ENCODE results near the gene CCDC106. TPM values are rescaled to one million over a fixed set of nuclear protein-coding genes. Genes with fewer than 3 reads are reported as not detected.

The CCDC106 gene
- total and polyA plus RNA-seq, 12 donors, result 14.8 to 63.8 (median 27.9) TPM

DNA sequence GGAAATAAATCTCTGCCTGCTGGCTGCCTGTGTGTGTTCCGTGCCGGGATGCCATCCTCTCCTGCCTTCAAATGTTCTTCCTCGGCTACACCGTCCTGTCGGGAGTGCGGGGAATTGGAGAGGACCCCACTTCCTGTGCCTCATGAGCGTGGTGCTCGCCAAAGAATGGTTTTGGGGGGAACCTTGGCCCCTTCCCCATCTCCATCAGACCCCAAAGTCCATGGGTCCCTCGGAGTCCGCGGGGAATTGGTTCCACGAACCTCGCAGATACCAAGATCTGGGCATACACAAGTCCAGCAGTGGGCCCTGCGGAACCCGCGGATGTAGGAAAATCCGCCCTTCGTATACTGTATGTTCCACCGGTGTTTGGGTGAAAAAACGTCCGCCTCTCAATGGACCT, 44.9 kb upstream of the CCDC106 start:
- 87 to 93% (median 90%) methylated on average over 20 to 21 of the region's 21 CpGs for WGBS, 4 donors
- H3K27me3 ChIP-seq, result no peaks in the 10 kb centered on the region
- intact Hi-C loops (cut with DNase I), result no loop called here
- TF ChIP-seq CTCF (IDR thresholded peaks at IDR 0.05) (no peak), POLR2A (IDR thresholded peaks at IDR 0.05) (no peak)
- no peak overlapping the region for H3K4me3 ChIP-seq
- no peaks in the 10 kb centered on the region for H3K36me3 ChIP-seq (replicated peaks in 1 of 2)
- peaks cover 13 to 27% of the 10 kb centered on the region in 2 donors for H3K4me1 ChIP-seq (replicated peaks in 1 of 2)
- no peaks in the 10 kb centered on the region for H3K9me3 ChIP-seq (replicated peaks in 1 of 3)
- no peak overlapping the region for H3K27ac ChIP-seq
- peak in 1 of 7 donors; percentile 30 for DNase-seq

- intact Hi-C loops (cut with DNase I), result no loop called here
- peaks cover 13 to 27% of the 10 kb centered on the region in 2 donors for H3K4me1 ChIP-seq (replicated peaks in 1 of 2)
- H3K27me3 ChIP-seq, result no peaks in the 10 kb centered on the region
- H3K36me3 ChIP-seq (replicated peaks in 1 of 2), result no peaks in the 10 kb centered on the region
- H3K9me3 ChIP-seq (replicated peaks in 1 of 3), result no peaks in the 10 kb centered on the region
- 69 to 77% (median 75%) methylated on average over 21 to 22 of the region's 22 CpGs for WGBS, 4 donors
- TF ChIP-seq POLR2A (IDR thresholded peaks at IDR 0.05) (no peak), CTCF (IDR thresholded peaks at IDR 0.05) (no peak)
- no peak for DNase-seq
- H3K27ac ChIP-seq, result peak overlapping the region in 3 of 5 donors; percentile 91 to 94 (median 92)
- H3K4me3 ChIP-seq, result peak overlapping the region in 1 of 4 donors; percentile 91
Observed at GRCh38 chr19:55603581-55604292, 44.3 kb upstream of the CCDC106 start.

DNA sequence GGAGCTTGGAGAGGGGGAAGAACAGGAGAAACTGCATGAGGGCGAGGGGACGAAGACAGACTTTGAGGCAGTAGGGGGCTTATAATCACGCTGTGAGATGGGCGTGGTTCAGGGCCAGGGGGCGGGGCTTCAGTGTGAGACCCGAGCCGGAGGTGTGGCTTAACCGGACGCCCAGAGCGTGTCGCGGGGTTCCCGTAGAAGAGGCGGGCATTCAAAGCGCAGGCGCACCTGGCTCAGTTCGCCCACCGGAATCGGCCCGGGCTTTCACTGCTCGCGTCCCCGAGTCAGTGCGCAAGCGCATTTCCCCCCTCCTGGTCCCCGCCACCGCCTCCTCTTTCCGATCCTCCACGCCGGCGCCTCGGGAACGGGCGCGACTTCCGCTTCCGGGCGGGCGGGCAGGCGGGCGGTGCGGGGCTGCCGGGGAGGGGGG, 42.8 kb upstream of the CCDC106 start:
- intact Hi-C loops (cut with DNase I), result no loop called here
- peak in 1 of 2 donors; percentile 26 for TF ChIP-seq POLR2A (IDR thresholded peaks at IDR 0.05)
- TF ChIP-seq CTCF (IDR thresholded peaks at IDR 0.05), result no peak
- H3K9me3 ChIP-seq (replicated peaks in 1 of 3), result no peaks in the 10 kb centered on the region
- no peaks in the 10 kb centered on the region for H3K27me3 ChIP-seq
- H3K4me3 ChIP-seq, result peak overlapping the region in 3 of 4 donors; percentile 62 to 91 (median 71)
- H3K36me3 ChIP-seq (replicated peaks in 1 of 2), result no peaks in the 10 kb centered on the region
- H3K27ac ChIP-seq, result peak overlapping the region; percentile 79 to 94 (median 91)
- 0% methylated on average over 16 to 43 of the region's 43 CpGs for WGBS, 4 donors
- H3K4me1 ChIP-seq (replicated peaks in 1 of 2), result peaks cover 13 to 27% of the 10 kb centered on the region in 2 donors
- peak; percentile 97 to 98 (median 98) for DNase-seq

GRCh38 chr19:55605637-55606470, 42.2 kb upstream of the CCDC106 start, which contains the start of gene ZNF865:
TSS of gene ZNF865 (plus strand) at chr19:55605647. CDS start at chr19:55613619, 7,972 bp downstream.
- Histone ChIP-seq H3K4me1 (replicated peaks in 1 of 2) (peaks cover 10 to 26% of the 10 kb centered on the region in 2 donors), H3K9me3 (replicated peaks in 1 of 3) (no peaks in the 10 kb centered on the region), H3K36me3 (replicated peaks in 1 of 2) (no peaks in the 10 kb centered on the region), H3K27ac (peak within 1 kb of the TSS; percentile 79 to 94 (median 91)), H3K4me3 (peak within 1 kb of the TSS in 3 of 4 donors; percentile 62 to 91 (median 71)), H3K27me3 (no peaks in the 10 kb centered on the region)
- WGBS, 4 donors, result 1% methylated on average over 15 to 39 of the region's 44 CpGs
- peak; percentile 71 to 84 (median 81) for DNase-seq
- peak in 5 of 6 experiments; percentile 30 to 78 (median 61) for TF ChIP-seq CTCF (IDR thresholded peaks at IDR 0.05)
- TF ChIP-seq POLR2A (IDR thresholded peaks at IDR 0.05), result no peak
- intact Hi-C loops (cut with DNase I), result no loop called here

All from adrenal gland (tissue), 12 donors.